RPMI7951 (cell line): ENCODE measurements around the gene HOXD10. TPM values are rescaled to one million over a fixed set of nuclear protein-coding genes. Genes with fewer than 3 reads are reported as not detected.

Source experiments
- DNase-seq: peaks from one replicate; pipeline ENCODE4 v3.0.0-alpha.2; 2012; ENCODE audit warnings: low read depth
- total RNA-seq: library from RNA; depleted of rRNA; stranded (reverse); fragments of >200 nt; shearing (Covaris generic); gene quantifications from 2 replicates; pipeline ENCODE4 v1.2.3, GENCODE V29; 2014

Gene HOXD10
- total RNA-seq, 1 experiment from 2014 or later: not detected

DNA sequence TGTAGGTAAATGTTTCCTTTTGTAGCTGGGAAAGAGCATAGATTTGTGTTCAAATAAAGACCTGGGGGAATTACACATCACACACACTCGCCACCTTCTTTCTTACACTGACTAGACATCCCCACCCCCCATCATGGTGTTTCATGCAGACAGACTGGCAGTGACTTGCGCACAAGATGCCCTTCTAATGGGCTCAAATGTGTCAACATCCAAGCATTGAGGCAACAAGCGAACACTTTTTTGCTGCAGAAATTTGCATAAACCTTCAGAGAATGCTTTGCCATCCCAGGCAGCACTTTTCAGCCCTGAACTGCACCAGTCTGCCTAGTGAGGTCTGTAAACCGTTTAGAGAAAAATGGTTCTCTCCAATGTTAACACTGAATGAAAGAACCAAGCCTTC is 17.5 kb downstream of the HOXD10 start:
- no peak for DNase-seq

DNA sequence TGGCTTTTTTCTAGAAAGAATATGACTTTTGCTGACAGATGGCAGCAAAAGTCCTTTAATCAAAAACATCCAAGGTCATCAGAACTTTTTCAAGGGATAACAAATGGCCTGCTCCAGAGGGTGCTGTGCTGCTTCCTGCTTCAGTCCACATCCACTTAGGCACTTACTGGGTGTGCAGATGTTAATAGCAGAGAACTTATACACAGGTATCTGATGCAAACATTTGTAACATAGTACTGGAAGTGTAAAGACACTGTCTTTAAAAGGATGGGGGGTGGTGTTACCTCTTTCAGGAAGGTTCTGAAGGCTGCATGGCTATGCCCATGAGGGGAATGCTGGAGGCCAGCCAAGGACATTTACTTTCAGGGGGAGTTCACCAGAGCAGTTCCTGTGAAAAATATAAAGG is 18.5 kb downstream of the HOXD10 start:
- DNase-seq: peak; percentile 67

DNA sequence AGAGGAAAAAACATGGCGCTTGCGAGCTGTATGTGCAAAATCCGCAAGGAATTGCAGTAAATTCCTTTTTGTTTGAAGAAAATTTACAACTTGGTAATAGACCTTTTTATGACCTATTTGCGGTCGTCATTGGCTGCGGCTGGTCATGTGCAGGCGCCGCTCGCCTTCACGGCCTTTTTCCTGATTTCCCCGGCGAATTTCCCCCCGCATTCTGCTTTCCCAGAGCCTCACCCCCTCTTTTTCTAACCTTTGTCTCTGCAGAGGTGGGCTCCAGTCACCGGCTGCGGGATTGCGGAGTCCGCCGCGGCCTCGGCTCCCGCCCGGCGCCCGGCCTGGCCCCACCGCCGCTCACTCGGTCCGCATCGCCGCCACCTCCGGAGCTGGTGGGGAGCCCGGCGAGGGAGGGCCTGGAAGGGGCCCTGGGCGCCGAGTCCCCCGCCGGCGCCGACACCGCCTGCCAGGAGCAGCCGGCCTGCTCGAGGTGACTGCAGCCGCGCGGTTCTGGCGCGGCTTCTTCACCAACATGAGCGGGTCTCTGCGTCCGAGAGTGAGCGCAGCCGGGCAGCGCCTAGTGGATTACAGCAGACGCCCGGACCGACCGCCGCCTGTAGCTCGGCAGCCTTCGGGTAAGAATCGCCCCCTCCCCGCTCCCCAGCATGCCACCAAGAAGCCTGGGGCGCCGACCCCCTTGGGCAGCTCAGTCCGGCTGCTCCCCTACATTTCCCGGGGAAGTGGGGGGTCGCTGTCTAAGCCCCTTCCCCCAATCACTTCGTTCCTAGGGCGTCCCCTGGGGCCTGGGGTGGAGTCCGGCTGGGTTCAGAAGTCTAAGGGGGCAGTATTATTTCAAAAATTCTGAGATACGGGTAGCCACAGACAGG is 20.0 kb downstream of the HOXD10 start:
- DNase-seq: peak; percentile 51

DNA sequence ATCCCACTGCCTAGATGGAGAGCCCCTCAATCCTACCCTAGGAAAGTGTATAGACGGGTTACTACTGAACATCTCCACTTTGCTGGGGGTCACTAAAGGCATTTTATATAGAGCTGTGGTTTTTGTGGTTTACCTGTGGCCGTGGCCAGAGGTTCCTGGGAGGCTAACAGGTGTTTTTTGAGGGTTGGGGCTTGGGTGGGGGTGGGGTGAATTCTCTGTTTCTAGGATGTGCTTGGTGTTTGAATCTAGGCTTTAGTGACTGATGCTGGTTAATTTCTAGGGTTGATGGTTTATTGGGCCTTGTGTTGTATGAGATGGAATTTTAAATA is 20.6 kb downstream of the HOXD10 start:
- DNase-seq: no peak

DNA sequence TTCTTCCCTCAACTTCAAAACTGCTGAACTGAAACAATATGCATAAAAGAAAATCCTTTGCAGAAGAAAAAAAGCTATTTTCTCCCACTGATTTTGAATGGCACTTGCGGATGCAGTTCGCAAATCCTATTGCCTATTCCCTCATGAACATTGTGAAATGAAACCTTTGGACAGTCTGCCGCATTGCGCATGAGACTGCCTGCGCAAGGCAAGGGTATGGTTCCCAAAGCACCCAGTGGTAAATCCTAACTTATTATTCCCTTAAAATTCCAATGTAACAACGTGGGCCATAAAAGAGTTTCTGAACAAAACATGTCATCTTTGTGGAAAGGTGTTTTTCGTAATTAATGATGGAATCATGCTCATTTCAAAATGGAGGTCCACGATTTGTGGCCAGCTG is 21.3 kb downstream of the HOXD10 start:
- no peak for DNase-seq

DNA sequence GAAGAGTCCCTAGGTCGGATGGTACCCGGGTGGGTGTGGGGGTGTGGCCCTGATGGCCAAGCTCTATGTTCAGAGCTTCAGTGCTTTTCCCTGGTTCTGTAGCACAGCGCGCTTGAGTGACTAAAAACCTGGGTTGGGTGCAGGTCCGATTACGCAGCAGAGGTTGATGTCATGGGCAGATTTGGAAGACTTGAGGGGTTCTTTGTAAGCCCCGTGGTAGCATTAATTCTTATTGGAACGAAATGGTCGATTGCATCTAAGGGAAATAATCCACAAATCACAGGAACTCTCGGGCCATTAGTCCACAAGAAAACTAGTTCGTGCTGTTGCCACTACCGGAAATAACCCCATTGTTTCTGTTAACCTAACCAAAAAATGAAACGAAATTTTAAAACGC is 21.9 kb downstream of the HOXD10 start:
- DNase-seq: no peak

DNA sequence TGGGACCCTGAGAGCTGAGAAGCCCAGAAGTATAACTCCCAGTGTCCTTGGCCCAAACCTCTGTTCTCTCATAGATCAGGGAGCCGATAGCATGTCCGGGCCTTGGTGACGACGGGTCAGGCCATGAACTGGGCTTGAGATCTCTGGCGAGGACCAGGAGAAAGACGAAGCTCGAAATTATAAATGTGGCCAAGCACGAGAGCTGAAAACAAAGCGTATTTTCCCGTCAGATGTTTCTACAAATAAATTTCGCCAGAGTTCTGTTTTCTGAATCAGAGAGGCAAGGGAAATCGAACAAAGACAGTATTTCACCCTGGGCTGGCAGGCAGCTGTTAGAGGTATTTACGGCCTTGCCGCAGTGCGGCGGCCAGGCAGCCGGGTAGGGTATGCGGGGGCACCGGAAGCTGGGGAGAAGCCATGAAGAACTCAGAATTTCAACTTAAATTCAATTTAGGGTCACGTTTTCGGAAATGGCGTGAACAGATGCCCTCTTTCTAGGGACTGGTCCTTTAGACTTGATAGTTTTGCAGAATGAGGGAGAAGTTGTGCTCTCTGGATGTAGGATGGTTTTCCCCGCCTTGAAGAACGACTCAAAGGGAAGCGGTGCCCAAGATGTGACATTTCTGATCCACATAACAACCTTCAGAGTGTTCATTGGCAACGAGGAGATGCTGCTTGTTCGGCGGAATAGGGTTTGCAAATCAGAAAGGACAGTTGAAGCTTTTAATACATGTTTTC is 22.5 kb downstream of the HOXD10 start:
- peak; percentile 42 for DNase-seq

DNA sequence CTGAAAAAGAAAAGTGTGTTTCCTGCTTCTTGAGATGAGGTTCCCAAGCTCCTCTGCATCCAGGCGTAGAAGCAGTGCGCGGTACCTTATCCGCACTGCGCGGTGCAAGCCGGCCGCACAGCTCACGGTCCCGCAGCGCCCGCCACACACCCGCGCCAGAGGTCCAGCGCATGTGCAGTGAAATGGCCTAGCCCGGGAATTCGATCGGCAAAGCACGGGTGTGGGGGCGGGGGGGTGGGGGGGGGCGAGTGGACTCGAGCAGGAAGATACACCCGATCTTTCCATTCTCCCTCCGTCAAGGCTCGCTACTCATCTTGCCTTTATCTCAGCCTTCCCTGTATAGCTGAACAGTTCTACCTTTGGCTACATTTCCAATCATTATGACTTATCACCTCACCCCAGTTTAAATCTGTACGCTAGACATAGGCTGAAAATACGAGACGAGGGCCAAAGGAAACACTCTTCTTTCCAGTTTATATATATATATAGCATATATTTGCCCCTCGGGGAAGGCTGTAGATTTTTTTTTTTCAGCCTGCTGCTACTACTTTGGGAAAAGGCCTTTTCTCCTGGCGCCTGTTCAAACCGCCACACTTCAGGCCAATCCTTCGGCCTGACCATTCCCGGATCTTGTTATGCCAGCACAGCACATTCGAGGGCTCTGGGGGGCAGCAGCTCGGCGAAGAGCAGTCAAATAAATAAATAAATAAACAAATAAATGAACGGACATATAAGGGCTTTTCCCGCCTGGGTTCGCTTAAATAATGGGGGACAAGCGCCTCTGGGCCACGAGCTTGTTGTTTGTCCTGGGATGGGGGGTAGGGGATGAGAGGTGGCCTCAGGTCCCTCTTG is 23.3 kb downstream of the HOXD10 start:
- peak; percentile 76 for DNase-seq

DNA sequence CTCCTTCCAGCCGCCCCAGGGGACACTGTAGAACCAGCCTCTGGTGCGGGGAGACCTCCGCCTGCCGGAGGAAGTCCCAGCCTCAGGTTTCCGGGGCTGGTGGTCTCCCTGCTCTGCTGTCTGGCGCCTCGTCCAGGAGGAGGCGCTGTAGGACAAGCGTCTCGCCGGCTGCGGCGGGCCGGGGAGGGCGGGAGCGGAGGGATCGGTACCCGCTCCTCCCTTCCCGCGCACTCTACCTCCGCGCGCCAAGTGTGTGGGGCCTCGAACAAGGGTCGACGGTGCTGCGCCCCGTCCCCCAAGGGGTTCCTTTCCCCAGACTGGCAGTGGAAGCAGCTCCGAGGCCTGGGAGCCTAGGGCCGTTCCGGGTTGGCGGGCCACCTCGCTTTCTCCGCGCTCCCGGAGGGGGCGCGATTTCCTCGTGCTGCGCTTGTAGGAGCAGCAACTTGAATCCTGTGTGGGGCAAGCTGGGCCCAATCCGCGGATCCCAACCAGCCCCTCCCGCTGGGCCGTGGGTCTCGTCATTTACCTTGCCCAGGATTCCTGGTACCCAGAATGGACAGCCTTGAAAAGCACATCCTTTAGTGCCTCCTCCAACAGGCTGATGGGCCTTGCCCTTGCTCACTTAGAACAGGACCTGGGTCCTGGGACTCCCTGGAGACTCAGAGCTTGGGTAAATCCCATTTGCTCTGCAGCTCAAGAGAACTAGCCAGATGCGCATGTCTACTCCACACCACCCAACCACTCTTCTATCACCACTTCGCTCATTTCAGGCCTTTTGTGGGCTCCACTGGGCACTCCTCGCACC is 24.1 kb downstream of the HOXD10 start:
- peak; percentile 82 for DNase-seq

DNA sequence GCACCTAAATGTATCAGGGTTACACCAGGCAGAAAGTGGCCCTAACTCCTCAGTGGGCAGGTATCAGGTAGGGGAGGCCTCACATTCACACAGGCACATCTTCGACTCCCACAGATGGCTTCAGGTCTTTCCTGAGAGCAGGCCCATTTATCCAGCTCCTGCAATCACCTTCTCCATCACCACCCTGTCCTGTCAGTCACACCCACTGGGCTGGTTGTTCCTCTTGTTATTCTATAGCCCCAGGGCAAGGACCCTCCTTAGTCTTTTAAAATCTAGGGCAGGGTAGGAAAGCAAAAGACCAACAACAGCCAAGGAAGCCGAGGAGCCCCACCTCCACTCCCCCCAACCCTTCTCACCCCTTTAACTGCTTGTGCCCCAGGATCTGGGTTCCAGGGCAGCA is 25.7 kb downstream of the HOXD10 start:
- DNase-seq: no peak

DNA sequence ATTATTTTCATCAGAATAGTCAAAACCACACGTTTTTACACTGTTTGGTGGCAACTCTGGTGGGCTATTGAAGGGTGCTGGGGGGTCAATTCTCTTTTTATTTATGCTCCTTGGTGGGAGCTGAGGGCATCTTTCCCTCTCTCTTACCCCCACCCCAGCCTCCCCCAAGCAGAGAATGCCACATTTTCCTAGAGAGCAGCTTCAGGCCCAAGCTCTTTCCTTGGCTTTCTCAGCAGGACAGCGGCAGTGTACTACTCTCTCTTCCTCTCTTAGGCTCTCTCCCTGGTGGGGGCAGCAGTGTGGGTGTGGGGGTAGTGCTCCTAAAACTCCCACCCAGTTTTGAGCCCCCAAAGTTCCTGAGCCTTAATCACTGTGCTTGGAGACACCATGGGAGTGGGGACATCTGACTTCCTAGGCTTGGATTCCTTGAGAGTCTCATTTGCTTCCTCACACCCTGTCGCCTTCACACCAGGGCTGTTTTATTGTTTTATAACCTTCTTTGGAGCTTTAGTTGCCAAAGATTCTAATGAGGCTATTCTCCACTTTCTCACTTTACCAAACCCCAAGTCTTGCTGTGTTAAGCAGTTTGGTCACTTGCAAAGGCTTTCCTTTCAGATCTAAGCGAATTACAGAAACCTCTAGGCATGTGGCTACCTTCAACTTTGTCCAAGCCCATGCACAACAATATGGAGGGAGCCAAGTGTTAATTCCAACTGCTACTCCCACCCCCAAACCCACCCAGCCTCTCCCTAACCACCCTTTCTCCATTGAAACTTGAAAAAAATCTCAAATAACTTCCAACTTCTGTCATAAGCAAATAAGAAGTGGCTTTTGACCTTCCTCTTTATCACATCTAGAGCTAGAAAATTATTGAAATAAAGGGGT is 28.7 kb downstream of the HOXD10 start:
- DNase-seq: no peak

DNA sequence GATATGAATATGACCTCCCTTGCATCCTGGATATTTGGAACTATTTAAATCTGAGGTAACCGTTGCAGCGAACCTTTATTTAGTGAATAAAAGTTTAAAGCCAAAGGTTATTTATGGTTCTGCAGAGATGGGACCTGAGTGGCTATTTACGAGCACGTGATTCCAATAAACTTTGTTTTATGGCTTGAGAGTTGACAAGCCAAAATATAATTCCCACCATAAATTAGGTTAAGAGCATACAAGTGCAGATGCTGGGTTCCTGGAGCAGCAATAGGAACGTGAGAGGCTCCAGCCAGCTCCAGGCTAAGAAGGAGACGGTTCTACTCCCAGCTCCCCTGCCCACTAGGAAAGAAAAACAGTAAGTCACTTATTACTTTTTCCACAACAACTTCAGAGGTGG is 29.5 kb downstream of the HOXD10 start:
- no peak for DNase-seq

DNA sequence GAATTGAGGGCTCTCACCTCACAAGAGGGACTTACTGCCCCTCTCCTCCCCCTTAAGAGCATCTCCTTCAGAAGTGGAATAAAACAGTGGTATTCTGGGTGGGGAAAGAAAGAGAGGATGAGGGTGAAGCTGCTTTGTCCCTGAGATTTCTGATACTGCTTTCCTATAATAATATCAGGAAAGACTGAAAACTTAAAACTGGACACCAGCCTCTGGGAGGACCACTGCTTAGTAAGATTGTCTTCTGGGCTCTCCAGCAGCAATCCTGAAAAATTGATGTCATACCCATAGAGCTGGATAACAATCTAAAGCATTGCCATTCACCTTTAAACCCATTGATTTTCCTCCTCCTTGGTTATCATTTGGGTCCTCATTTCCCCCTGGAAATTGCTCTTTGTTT is 30.1 kb downstream of the HOXD10 start:
- no peak for DNase-seq

DNA sequence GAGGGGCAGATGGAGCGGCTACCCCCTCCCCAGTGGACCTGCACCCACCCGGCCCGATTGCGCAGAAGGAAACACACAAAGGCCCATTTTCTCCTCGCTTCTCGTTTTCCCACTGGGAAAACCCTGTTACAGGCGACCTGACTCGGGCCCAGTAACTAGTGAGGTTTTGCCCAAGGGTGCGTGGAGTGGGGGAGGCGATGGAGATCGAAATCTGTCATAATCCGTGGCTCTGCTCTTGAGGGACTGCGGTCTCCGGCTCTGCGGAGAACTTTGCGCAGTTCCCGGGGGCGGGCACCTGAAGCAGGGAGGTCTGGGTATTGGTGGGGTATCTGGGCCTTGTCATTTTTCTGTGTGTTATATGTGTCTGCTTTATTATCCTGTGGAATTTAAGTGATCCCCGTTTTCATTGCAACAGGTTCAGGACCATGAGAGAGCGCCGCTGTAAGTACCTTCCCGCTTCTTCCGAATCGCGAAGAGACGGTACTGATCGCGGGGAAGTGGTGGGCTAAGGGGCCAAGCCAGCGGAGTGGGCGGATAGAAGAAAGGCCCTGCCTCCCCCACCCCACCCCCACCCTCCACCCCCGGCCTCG is 30.7 kb downstream of the HOXD10 start:
- no peak for DNase-seq

DNA sequence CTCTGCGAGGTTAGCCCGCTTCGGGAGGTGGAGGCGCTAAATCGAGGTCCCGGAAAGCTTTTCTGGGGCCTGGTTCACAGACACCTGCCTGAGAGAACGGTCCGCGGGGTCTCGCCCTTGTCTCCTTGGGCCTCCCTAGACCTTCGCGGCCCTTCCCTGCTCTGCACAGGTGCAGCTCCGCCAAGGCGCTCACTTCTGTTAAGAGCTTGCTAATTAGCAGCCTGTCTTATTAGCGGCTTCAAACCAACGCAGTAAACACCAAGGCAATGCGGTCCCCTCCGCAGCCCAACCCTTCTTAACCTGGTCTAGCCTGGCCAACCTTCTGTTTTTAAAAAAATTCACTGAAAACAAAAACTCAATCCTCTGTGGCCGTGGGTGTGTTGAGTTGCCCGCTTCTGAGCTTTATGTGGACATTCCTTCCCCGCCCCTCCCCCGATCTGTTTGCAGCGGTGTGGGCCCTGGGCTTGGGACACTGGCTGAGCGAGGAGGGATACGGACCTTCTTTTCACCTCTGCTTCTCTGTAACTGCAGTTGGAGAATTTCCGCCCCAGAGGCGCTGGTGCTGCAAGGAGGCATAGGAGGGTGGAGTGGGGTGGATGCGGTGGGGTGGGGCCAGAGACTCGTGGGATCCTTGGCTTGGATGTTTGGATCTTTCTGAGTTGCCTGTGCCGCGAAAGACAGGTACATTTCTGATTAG is 31.4 kb downstream of the HOXD10 start:
- no peak for DNase-seq

DNA sequence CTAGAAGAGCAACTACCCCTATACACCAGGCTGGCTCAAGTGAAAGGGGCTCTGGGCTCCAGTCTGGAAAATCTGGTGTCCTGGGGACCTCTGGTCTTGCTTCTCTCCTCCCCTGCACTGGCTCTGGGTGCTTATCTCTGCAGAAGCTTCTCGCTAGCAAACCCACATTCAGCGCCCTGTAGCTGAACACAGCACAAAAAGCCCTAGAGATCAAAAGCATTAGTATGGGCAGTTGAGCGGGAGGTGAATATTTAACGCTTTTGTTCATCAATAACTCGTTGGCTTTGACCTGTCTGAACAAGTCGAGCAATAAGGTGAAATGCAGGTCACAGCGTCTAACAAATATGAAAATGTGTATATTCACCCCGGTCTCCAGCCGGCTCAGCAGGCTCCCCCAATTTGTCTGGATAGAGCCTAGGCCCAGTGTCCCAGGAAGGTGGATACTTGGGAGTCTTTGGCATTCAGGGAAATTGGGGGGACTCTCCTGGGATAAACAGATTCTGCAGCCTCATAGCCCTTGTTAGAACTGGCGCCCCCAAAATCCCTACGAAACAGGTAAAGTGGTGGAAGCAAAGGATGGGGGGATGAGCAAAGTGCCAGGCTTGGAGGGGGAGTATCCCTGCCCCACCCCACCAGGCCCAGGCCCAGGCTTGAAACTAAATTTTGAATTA is 32.3 kb downstream of the HOXD10 start:
- no peak for DNase-seq

DNA sequence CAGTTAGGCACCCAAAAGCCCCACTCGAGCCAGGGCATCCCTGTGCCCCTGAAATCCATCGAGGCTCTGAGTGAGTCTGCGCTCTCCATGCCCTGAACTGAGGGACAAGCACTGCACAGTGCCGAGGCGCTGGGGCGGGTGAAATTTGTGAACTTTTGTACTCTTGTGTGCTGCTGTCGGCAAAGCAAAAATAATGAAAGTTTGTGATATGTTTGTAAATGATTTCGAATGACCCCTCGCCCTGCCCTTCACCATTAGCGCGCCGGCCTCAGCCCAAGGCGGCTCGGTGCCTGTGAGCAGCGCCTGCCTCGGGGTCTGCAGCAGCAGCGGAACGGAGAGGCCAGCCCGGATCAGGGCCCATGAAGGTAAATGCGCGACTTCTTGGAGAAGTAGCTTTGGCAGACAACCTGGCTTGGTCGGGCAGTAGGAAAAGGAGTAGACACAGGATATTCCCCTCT is 32.9 kb downstream of the HOXD10 start:
- no peak for DNase-seq

DNA sequence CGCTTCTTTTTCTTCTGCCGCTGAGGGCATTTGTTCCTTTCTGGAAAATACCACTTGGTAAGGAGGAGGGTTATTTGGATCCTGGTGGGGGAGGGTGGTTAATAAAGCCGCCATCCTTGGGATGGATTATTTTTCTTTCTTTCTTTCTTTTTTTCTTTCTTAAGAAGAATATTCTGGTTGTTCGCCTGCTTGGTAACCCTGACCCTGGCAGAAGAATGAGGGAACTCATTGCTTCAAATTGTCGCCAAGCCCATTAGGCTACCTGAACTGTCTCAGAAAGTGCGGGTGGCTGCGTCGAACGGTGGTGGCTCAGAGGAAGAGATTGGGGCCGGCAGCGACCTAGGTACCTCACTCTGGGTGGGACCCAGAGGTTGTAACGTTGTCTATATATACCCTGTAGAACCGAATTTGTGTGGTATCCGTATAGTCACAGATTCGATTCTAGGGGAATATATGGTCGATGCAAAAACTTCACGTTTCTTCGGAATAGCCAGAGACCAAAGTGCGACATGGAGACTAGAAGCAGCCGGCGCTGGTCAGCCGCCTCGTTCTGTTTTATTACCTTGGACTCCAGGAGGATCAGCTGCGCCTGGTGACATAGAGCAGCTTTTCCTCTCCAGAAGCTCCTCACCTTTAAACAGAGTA is 33.5 kb downstream of the HOXD10 start:
- DNase-seq: no peak
